ENCODE data around the gene LIME1.

The LIME1 gene

DNA sequence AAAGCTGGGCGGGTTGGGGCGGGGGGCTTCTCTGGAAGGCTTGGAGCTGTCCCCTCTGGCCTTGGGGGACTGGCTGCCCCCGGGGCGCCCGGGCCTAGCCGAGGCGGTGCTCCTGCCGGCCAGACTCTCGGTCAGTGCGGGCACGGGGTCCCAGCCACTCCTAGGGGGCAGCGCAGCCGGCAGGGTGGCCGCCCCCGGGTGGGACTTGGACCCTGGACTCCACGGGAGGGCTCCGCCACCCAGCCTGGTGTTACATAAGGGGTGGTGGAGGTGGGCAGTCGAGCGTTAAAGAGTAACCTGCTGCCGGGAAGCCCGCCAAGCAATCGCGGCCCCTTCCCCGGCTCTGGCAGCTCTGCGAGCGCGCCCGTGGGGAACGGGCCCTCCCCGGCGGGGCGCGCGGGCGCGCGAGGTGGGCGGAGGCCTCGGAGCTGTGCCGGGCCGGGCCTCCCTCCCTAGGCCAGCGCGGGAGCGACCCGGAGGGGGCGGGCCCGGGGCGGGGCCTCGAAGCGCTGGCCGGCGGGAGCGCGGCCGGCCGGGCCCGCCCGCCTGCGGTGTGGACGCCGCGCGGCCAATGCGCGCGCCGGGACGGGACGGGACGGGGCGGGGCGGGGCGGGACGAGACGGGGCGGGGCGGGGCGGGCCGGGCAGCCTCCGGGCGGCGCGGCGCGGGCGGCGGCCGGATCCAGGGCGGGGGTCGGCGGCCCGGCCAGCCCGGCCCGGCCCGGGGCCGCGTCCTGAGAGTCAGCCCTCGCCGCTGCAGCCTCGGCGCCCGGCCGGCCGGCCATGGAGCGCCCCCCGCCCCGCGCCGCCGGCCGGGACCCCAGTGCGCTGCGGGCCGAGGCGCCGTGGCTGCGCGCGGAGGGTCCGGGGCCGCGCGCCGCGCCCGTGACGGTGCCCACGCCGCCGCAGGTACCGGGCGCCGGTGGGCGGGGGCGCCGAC lies 2.9 kb downstream of the LIME1 start, which contains the start of gene SLC2A4RG:
SLC2A4RG (plus strand) TSS at position 647 of the 940 bp plus-strand sequence; CDS start at position 784, 137 bp downstream.
- peak; percentile 89 to 97 (median 94) for DNase-seq

GRCh38 chr20:63740070-63740626 lies 3.7 kb downstream of the LIME1 start:
- DNase-seq = peak in 3 of 4 experiments; percentile 30 to 69 (median 60)

- DNase-seq = peak; percentile 64 to 83 (median 74)
Observed at GRCh38 chr20:63740627-63741353, 4.3 kb downstream of the LIME1 start.

DNA sequence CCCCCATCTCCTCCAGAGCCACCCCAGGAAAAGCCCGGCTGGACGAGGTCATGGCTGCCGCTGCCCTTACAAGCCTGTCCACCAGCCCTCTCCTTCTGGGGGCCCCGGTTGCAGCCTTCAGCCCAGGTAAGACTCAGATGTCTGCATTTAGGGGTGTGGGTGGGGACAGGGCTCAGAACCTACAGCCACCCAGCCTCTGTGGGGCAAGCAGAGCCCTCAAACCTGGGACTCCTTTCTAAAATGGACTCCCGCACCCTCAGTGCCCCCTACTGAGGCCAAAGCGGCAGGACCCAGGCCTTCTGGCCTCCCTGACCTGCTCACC lies 4.9 kb downstream of the LIME1 start:
- DNase-seq = no peak

- no peak for DNase-seq
Observed at GRCh38 chr20:63741676-63742380, 5.4 kb downstream of the LIME1 start.

DNA sequence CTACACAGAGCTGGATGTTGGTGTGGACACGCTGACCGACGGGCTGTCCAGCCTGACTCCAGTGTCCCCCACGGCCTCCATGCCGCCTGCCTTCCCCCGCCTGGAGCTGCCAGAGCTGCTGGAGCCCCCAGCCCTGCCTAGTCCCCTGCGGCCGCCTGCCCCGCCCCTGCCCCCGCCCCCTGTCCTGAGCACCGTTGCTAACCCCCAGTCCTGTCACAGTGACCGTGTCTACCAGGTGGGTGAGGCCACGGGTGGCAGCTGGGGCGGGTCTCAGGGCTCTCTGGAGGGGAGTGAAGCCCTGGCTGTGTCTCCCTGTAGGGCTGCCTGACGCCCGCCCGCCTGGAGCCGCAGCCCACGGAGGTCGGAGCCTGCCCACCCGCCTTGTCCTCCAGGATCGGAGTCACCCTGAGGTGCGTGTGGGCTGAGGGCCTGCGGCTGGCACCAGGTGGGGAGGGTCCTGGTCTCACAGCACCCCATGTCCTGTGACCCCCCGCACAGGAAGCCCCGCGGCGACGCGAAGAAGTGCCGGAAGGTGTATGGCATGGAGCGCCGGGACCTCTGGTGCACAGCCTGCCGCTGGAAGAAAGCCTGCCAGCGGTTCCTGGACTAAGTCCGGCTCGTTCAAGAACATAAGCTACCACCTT lies 6.0 kb downstream of the LIME1 start:
- DNase-seq = no peak

GRCh38 chr20:63743210-63743970 lies 6.9 kb downstream of the LIME1 start:
- no peak for DNase-seq

- no peak for DNase-seq
Observed at GRCh38 chr20:63744158-63744557, 7.7 kb downstream of the LIME1 start.

- DNase-seq = no peak
Observed at GRCh38 chr20:63744574-63745423, 8.3 kb downstream of the LIME1 start.

- no peak for DNase-seq
Observed at GRCh38 chr20:63745424-63745805, 9.0 kb downstream of the LIME1 start.

DNA sequence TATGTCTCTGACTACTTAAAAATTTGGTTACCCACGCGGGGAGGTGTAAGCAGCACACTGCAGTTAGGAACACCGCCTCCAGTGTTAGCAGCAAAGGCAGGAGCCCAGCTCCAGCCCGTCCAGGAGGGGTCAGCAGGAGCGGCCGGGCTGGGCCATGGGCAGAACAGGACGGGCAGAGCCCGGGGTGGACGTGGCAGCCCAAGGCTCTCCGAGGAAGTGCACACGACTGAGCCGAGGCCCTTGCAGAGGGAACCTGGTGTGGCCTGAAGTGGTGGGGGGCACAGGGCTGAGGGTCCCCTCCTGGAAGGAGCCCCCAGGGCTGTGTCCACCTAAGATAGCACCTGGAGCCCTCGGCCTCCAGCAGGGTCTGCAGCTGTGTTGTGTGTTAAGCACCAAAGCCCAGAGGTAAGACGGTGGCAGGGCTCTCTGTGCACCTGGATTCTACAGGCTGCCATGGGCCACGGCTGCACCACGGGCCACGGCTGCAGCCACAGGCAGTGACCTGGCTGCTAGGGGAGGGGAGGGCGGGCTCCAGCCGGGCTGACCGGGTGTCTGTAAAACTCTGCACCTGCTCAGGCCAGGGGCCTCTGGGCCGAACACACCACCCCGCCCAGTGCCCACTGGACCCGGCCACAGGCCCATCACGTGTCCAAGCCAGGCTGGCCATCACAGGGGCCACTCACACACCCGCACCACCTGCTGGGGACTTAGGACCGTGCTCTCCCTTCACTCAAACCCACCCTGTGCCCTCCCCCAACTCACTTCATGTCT lies 9.7 kb downstream of the LIME1 start:
- DNase-seq = no peak

DNA sequence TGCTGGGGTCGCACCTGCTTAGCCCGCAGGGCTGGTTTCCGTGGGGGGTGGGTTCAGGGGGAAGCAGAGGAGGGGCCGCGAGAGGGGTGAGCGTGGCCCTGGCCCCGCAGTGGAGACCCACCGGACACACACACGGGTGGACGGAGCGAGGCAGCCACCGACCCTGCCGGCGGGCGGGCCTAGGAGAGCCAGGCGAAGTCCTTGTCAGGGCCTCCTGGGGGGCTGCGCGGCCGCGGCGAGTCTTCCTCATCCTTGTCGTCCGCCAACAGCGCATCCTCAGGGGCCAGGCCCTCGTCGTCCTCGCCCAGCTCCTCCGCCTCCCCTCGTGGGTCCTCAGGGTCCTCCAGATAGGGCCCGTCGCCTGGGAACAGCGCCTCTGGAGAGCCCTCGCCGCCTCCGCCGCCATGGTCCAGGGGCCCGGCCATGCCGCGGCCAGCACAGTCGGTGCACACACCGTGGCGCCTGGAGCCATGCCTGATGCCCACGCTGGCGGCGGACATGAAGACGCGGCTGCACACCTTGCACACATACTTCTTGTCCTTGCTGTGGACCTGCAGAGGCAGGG lies 10.4 kb downstream of the LIME1 start:
- no peak for DNase-seq

- no peak for DNase-seq
Observed at GRCh38 chr20:63747622-63748069, 11.2 kb downstream of the LIME1 start.

DNA sequence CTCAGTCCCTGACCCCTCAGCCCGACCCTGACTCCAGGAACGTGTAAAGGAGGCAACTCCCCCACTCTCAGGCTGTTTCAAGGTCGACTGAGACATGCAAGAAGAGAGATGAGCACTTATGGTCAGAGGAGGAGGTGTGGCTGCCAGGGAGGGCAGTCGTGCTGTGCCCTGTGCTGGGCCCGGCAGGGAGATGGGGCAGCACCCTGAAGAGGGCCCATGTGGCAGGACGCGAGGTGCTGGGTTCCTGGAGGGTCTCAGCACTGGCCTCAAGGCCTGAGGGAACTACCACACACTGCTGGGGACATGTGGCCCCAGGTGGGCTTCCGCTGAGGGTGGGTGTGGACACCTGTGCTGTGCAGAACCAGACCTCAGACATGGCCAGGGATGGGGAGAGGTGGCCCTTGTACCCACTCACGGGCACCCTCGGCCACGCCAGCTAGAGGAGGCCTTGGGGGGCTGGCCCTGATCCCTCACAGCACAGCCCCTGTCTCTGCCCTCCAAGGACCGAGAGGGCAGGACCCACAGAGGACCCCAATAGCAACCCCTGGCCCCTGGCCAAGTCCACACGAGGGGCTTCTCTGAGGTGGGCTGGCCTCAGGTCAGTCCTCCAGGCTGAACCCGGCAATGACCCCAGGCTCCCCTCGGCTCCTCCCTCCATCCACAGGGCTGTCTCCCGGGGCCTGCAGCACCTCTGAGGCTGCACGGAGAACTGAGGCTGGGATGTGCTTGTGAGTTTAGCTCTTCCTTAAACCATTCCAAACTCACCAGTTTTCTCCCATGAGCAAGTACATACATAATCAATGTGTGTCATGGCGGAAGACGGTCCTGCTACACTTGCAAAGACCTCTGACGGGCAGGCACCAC lies 11.8 kb downstream of the LIME1 start:
- no peak for DNase-seq

DNA sequence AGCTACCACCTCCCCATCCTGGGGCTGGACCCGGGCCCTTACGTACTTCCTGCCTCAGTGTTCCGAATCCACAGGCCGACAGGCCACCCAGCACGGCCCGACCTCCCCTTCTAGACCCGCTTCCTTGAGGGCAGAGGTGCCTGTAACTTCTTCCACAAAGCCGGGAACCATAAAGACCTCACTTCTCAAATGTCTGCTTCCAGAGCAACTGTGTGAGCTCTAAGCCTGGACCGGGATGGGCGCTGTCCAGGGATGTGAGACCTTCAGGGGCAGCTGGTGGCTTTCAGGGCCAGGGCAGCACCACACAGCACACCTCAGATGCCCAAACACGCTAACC lies 12.4 kb downstream of the LIME1 start:
- DNase-seq = no peak

DNA sequence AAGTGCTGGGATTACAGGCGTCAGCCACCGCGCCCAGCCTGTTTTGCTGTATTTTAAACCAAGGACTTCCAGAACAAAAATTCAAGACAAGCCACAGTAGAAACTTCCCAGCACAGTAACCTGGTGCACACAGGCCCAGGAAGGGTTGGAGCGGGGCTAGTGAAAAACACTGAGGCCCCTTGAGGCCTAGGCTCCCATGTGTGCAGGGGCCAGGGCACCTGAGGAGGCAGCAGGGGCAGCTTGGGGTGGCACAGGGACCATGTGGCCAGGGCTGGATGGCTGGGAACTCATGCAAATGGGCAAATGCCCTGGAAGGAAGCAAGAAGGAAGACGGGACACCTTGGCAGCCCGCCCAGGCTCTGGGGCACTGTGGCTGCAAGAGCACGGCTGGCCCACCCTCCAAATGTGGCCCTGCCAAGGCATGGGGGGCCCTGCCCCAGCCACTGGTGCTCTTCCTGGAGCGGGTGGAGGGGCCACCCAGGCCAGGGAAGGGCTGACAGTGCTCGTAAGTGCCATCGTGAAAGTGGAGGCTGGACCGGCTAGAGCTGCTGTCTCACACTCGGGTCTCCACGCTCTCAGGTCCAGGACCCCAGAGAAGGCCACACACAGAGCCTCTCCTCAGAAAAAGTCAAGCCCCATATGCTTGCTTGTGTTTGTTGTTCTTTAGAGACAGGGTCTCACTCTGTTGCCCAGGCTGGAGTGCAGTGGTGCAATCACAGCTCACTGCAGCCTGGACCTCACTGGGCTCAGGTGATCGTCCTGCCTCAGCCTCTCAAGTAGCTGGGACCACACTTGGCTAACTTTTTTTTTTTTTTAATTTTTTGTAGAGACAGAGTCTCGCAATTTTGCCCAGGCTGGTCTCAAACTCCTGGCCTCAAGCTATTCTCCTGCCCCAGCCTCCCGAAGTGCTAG lies 13.4 kb downstream of the LIME1 start:
- DNase-seq = no peak

GRCh38 chr20:63750807-63751470 lies 14.5 kb downstream of the LIME1 start:
- no peak for DNase-seq
